OCI-LY7 (cell line): ENCODE data around the gene WNK2. TPM values are rescaled to one million over a fixed set of nuclear protein-coding genes. Genes with fewer than 3 reads are reported as not detected.

Experiments used
- BruUV-seq: library from RNA; stranded (reverse); fragments of 400-500 nt; replicated peaks from 2 replicates; lab custom pipeline; 2021; lab: Mats Ljungman, UMichigan
- CTCF ChIA-PET: fragments of 300-600 bp; sonication (Branson Sonifier 250); formaldehyde crosslinking; loops from one replicate; lab custom pipeline; 2022; ENCODE audit warnings: antibody characterized with exemption; ENCODE audit not compliant: unreplicated experiment; lab: Charles Lee
- POLR2A ChIA-PET: fragments of 300-600 bp; sonication (Branson Sonifier 250); formaldehyde crosslinking; loops from one replicate; lab custom pipeline; 2022; ENCODE audit warnings: antibody characterized with exemption; lab: Charles Lee
- DNase-seq: peaks from one replicate; pipeline ENCODE4 v3.0.0-alpha.2; 2015; ENCODE audit warnings: low spot score
- H2AFZ ChIP-seq: fragments of 200-600 bp; sonication (generic), shearing (Covaris generic); 2 replicates; pipeline ENCODE4 v1.6.1; 2014; ENCODE audit warnings: mild to moderate bottlenecking, antibody characterized with exemption, low read length, moderate library complexity
- H3K27ac ChIP-seq: fragments of 200-600 bp; sonication (generic); 2 replicates; pipeline ENCODE4 v1.5.1; 2014; ENCODE audit warnings: mixed run types, low read depth, mild to moderate bottlenecking, moderate library complexity, low read length, inconsistent platforms; ENCODE audit not compliant: poor library complexity, severe bottlenecking
- H3K36me3 ChIP-seq: fragments of 200-600 bp; sonication (generic); 2 replicates; pipeline ENCODE4 v1.6.1; 2014; ENCODE audit warnings: mild to moderate bottlenecking, antibody characterized with exemption, low read length, moderate library complexity, mixed read lengths; ENCODE audit not compliant: insufficient read depth
- H3K4me1 ChIP-seq: fragments of 200-600 bp; sonication (generic); 2 replicates; pipeline ENCODE4 v1.5.1; 2014; ENCODE audit warnings: mild to moderate bottlenecking, low read length; ENCODE audit not compliant: insufficient read depth, poor library complexity, severe bottlenecking
- H3K4me2 ChIP-seq: fragments of 200-600 bp; sonication (generic); 2 replicates; pipeline ENCODE4 v1.6.1; 2014; ENCODE audit warnings: mild to moderate bottlenecking, low read length
- H3K4me3 ChIP-seq: fragments of 200-600 bp; sonication (generic); 2 replicates; pipeline ENCODE4 v1.5.1; 2014; ENCODE audit warnings: mild to moderate bottlenecking, low read depth, low read length; ENCODE audit not compliant: poor library complexity, severe bottlenecking
- H3K79me2 ChIP-seq: fragments of 200-600 bp; sonication (generic); 2 replicates; pipeline ENCODE4 v1.6.1; 2016; ENCODE audit warnings: low read depth, mild to moderate bottlenecking, low read length, moderate library complexity, mixed read lengths; ENCODE audit not compliant: insufficient read depth
- H3K9me2 ChIP-seq: fragments of 200-600 bp; sonication (generic); 2 replicates; pipeline ENCODE4 v1.6.1; 2016; ENCODE audit warnings: mild to moderate bottlenecking, low read length, mixed read lengths; ENCODE audit not compliant: insufficient read depth
- H3K9me3 ChIP-seq: fragments of 200-600 bp; sonication (generic); 2 replicates; pipeline ENCODE4 v1.6.1; 2014; ENCODE audit warnings: mild to moderate bottlenecking, mixed run types, low read length, mixed read lengths
- H4K20me1 ChIP-seq: fragments of 200-600 bp; sonication (generic); 2 replicates; pipeline ENCODE4 v1.6.1; 2014; ENCODE audit warnings: mild to moderate bottlenecking, antibody characterized with exemption, low read length, moderate library complexity, mixed read lengths; ENCODE audit not compliant: insufficient read depth
- EZH2phosphoT487 ChIP-seq: fragments of 200-600 bp; sonication (generic); IDR thresholded peaks from 2 replicates; pipeline ENCODE4 v1.6.1; 2018; ENCODE audit warnings: low read depth, borderline replicate concordance, mild to moderate bottlenecking, mixed run types, antibody characterized with exemption, low read length, moderate library complexity, mixed read lengths
- intact Hi-C: fragments of 100-400 bp; cut with micrococcal nuclease; formaldehyde crosslinking; loops from one replicate; pipeline ENCODE4 v1.10.0; 2022; ENCODE audit not compliant: unreplicated experiment
- total RNA-seq, 2 experiments: library from RNA; depleted of rRNA in 1 of 2; stranded (reverse); fragments of >200 nt in 1 of 2; shearing (Covaris generic) in 1 of 2; gene quantifications; 2 replicates each; pipeline ENCODE4 v1.2.3, GENCODE V29; 2014 to 2022
- TF ChIP-seq, protein P1 (sequence below): fragments of 200-600 bp; sonication (generic); conservative IDR thresholded peaks from 2 replicates; pipeline ENCODE4 v1.5.1; 2014; ENCODE audit warnings: mild to moderate bottlenecking, antibody characterized with exemption, low read length, moderate library complexity, mixed read lengths

WNK2 gene
- total RNA-seq, 2 experiments from 2014 or later, result 142 to 194 TPM

DNA sequence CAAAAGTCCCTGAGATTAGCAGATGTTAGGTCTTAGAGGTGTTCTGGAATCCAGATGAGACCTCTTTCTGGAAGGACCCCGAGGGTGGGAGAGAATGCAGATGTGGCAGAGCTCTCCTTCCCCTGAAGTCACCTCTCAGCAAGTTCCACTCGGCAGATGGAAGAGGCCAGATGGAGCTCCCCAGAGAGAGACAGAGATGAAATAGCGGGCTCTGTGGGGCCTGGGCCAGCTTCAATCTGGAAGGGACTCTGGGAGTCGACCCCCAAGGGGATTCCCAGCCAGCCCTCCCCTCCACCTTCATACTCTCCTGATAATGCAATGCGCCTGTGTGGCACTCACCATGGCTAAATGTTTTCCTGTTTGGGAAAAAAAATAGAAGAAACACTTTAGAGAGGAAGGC is 60.2 kb downstream of the WNK2 start:
- no peaks in the 10 kb centered on the region for H3K9me3 ChIP-seq
- H3K36me3 ChIP-seq, result no peaks in the 10 kb centered on the region
- POLR2A ChIA-PET, result no interaction called here
- CTCF ChIA-PET, result no interaction called here
- no TSS peak for BruUV-seq
- intact Hi-C loops, result no loop called here
- no peak overlapping the region for H3K4me3 ChIP-seq
- DNase-seq, result no peak
- no peaks in the 10 kb centered on the region for H3K79me2 ChIP-seq
- H3K4me1 ChIP-seq, result peaks cover 22% of the 10 kb centered on the region
- no peak overlapping the region for H3K4me2 ChIP-seq
- no peaks in the 10 kb centered on the region for H3K9me2 ChIP-seq
- TF ChIP-seq, protein P1, sequence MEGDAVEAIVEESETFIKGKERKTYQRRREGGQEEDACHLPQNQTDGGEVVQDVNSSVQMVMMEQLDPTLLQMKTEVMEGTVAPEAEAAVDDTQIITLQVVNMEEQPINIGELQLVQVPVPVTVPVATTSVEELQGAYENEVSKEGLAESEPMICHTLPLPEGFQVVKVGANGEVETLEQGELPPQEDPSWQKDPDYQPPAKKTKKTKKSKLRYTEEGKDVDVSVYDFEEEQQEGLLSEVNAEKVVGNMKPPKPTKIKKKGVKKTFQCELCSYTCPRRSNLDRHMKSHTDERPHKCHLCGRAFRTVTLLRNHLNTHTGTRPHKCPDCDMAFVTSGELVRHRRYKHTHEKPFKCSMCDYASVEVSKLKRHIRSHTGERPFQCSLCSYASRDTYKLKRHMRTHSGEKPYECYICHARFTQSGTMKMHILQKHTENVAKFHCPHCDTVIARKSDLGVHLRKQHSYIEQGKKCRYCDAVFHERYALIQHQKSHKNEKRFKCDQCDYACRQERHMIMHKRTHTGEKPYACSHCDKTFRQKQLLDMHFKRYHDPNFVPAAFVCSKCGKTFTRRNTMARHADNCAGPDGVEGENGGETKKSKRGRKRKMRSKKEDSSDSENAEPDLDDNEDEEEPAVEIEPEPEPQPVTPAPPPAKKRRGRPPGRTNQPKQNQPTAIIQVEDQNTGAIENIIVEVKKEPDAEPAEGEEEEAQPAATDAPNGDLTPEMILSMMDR, result no peak
- TF ChIP-seq EZH2phosphoT487, result no peak
- no peak overlapping the region for H2AFZ ChIP-seq
- no peak overlapping the region for H3K27ac ChIP-seq
- no peaks in the 10 kb centered on the region for H4K20me1 ChIP-seq

GRCh38 chr9:93244510-93245436 is 60.8 kb downstream of the WNK2 start:
- Histone ChIP-seq H3K4me2 (peak overlapping the region; percentile 25; the same call in 1 of the 2 replicates), H3K36me3 (no peaks in the 10 kb centered on the region), H3K79me2 (no peaks in the 10 kb centered on the region), H3K9me2 (no peaks in the 10 kb centered on the region), H3K9me3 (no peaks in the 10 kb centered on the region), H4K20me1 (no peaks in the 10 kb centered on the region), H3K4me3 (no peak overlapping the region), H2AFZ (peak overlapping the region; percentile 11; the same call in 1 of the 2 replicates), H3K4me1 (peaks cover 15% of the 10 kb centered on the region), H3K27ac (no peak overlapping the region)
- no TSS peak for BruUV-seq
- intact Hi-C loops, result no loop called here
- DNase-seq, result peak; percentile 38
- POLR2A ChIA-PET, result no interaction called here
- CTCF ChIA-PET, result no interaction called here
- TF ChIP-seq EZH2phosphoT487, result no peak

- intact Hi-C loops, result no loop called here
- H3K9me2 ChIP-seq, result no peaks in the 10 kb centered on the region
- H3K79me2 ChIP-seq, result no peaks in the 10 kb centered on the region
- peaks cover 15% of the 10 kb centered on the region for H3K4me1 ChIP-seq
- peak overlapping the region; percentile 11; the same call in 1 of the 2 replicates for H2AFZ ChIP-seq
- BruUV-seq, result no TSS peak
- TF ChIP-seq, protein P1, result no peak
- no peak for TF ChIP-seq EZH2phosphoT487
- H4K20me1 ChIP-seq, result no peaks in the 10 kb centered on the region
- H3K4me3 ChIP-seq, result no peak overlapping the region
- H3K9me3 ChIP-seq, result no peaks in the 10 kb centered on the region
- H3K27ac ChIP-seq, result no peak overlapping the region
- CTCF ChIA-PET, result no interaction called here
- H3K36me3 ChIP-seq, result no peaks in the 10 kb centered on the region
- POLR2A ChIA-PET, result no interaction called here
- no peak overlapping the region; the same call in 1 of the 2 replicates for H3K4me2 ChIP-seq
- no peak for DNase-seq
Measured at GRCh38 chr9:93245437-93245970, 61.6 kb downstream of the WNK2 start.
